K562 (cell line): Measurements from ENCODE around the gene LRP6.

ENCODE experiments used
- CTCF ChIP-seq, 3 experiments: IDR thresholded peaks in 2 of 3; conservative IDR thresholded peaks in 1 of 3; 2 replicates each; pipeline ENCODE4 v1.5.1; 2011 to 2012; ENCODE audit warnings: low read length in 3 of 3, mild to moderate bottlenecking in 3 of 3, control low read depth in 2 of 3, improper control_type of control experiment in 1 of 3, inconsistent platforms in 1 of 3, low read depth in 1 of 3, mixed read lengths in 1 of 3, moderate library complexity in 1 of 3; ENCODE audit not compliant: insufficient read depth in 2 of 3
- ILF3 ChIP-seq: fragments of 450-650 bp; IDR thresholded peaks from 2 replicates; pipeline ENCODE4 v1.6.1; 2018; ENCODE audit warnings: antibody characterized with exemption, mild to moderate bottlenecking, moderate library complexity, borderline replicate concordance
- TEAD4 ChIP-seq, 2 experiments: sonication (generic) in 1 of 2; formaldehyde crosslinking in 1 of 2; IDR thresholded peaks; 2 replicates each; pipeline versions ENCODE4 v1.6.1 to v1.8.0; 2012 to 2022; ENCODE audit warnings: borderline replicate concordance in 1 of 2, inconsistent platforms in 1 of 2, low read length in 1 of 2, mild to moderate bottlenecking in 1 of 2, missing genetic modification reagents in 1 of 2
- ZNF224 ChIP-seq: sonication (generic); formaldehyde crosslinking; IDR thresholded peaks from 2 replicates; pipeline ENCODE4 v1.8.0; 2022; ENCODE audit warnings: mild to moderate bottlenecking, missing genetic modification reagents

- TF ChIP-seq ZNF224 (no peak), ILF3 (no peak), TEAD4 (IDR thresholded peaks at IDR 0.05; ENCODE audit: low read length) (no peak), TEAD4 (CRISPR knock-in tag; IDR thresholded peaks at IDR 0.05; ENCODE audit: borderline replicate concordance) (no peak), CTCF (IDR thresholded peaks at IDR 0.05 in 2 of 3, conservative IDR thresholded peaks at IDR 0.05 in 1 of 3; ENCODE audit: insufficient read depth in 2 of 3, low read depth in 1 of 3, low read length in 3 of 3) (no peak)
These were observed 16.0 kb upstream of the LRP6 start for GRCh38 chr12:12282761-12283425.
